Liver (tissue), 9 donors: ENCODE data around the gene DHRS2. TPM values are rescaled to one million over a fixed set of nuclear protein-coding genes. Genes with fewer than 3 reads are reported as not detected.

Source experiments
- DNase-seq: peaks from one replicate; pipeline ENCODE4 v3.0.0-alpha.2; 2017; ENCODE audit warnings: low spot score
- H3K27ac ChIP-seq, 2 donors: one replicate each; pipeline ENCODE4 v1.7.0; 2013; ENCODE audit warnings: inconsistent platforms in 2 of 2, low read length in 2 of 2, control low read depth in 1 of 2, low read depth in 1 of 2, mild to moderate bottlenecking in 1 of 2
- H3K27me3 ChIP-seq, 4 donors: one replicate each; pipeline versions ENCODE4 v1.6.1 to v1.7.0; 2013; ENCODE audit warnings: low read length in 3 of 4, inconsistent platforms in 1 of 4, mild to moderate bottlenecking in 1 of 4, moderate library complexity in 1 of 4; ENCODE audit not compliant: control insufficient read depth in 4 of 4, insufficient read depth in 4 of 4
- H3K36me3 ChIP-seq, 4 donors: one replicate each; pipeline versions ENCODE4 v1.6.1 to v1.7.0; 2013; ENCODE audit warnings: low read length in 3 of 4, mild to moderate bottlenecking in 3 of 4, low read depth in 1 of 4, moderate library complexity in 1 of 4; ENCODE audit not compliant: control insufficient read depth in 4 of 4, insufficient read depth in 3 of 4
- H3K4me1 ChIP-seq, 4 donors: one replicate each; pipeline versions ENCODE4 v1.6.1 to v1.7.0; 2013; ENCODE audit warnings: low read length in 3 of 4, mild to moderate bottlenecking in 3 of 4, moderate library complexity in 1 of 4; ENCODE audit not compliant: control insufficient read depth in 4 of 4, insufficient read depth in 4 of 4
- H3K4me3 ChIP-seq, 3 donors: one replicate each; pipeline versions ENCODE4 v1.6.1 to v1.7.0; 2013; ENCODE audit warnings: low read length in 3 of 3, control low read depth in 1 of 3, low read depth in 1 of 3, mild to moderate bottlenecking in 1 of 3
- H3K9ac ChIP-seq, 2 donors: one replicate each; pipeline ENCODE4 v1.7.0; 2013; ENCODE audit warnings: low read length in 2 of 2, mild to moderate bottlenecking in 2 of 2, moderate library complexity in 2 of 2, control low read depth in 1 of 2, low read depth in 1 of 2
- H3K9me3 ChIP-seq, 4 donors: one replicate each; pipeline versions ENCODE4 v1.6.1 to v1.7.0; 2013; ENCODE audit warnings: low read length in 3 of 4; ENCODE audit not compliant: control insufficient read depth in 4 of 4
- EGR1 ChIP-seq, 2 donors: IDR thresholded peaks; 2 replicates each; pipeline ENCODE4 v1.6.1; 2016 to 2018; ENCODE audit warnings: antibody characterized with exemption in 2 of 2, low read depth in 2 of 2
- FOXA1 ChIP-seq: IDR thresholded peaks from 2 replicates; pipeline ENCODE4 v1.6.1; 2016; ENCODE audit warnings: antibody characterized with exemption
- FOXA2 ChIP-seq: IDR thresholded peaks from 2 replicates; pipeline ENCODE4 v1.6.1; 2016; ENCODE audit warnings: antibody characterized with exemption
- GABPA ChIP-seq, 2 donors: IDR thresholded peaks in 1 of 2; conservative IDR thresholded peaks in 1 of 2; 2 replicates each; pipeline ENCODE4 v1.6.1; 2016; ENCODE audit warnings: antibody characterized with exemption in 2 of 2, mild to moderate bottlenecking in 1 of 2, moderate library complexity in 1 of 2
- HNF4A ChIP-seq, 2 donors: conservative IDR thresholded peaks; 2 replicates each; pipeline ENCODE4 v1.6.1; 2016; ENCODE audit warnings: antibody characterized with exemption in 2 of 2, mild to moderate bottlenecking in 2 of 2
- HNF4G ChIP-seq: IDR thresholded peaks from 2 replicates; pipeline ENCODE4 v1.6.1; 2016; ENCODE audit warnings: antibody characterized with exemption
- JUND ChIP-seq, 2 donors: IDR thresholded peaks; 2 replicates each; pipeline ENCODE4 v1.6.1; 2016; ENCODE audit warnings: antibody characterized with exemption in 2 of 2
- NR2F2 ChIP-seq: IDR thresholded peaks from 2 replicates; pipeline ENCODE4 v1.6.1; 2016; ENCODE audit warnings: antibody characterized with exemption
- RAD21 ChIP-seq, 2 donors: IDR thresholded peaks; 2 replicates each; pipeline ENCODE4 v1.6.1; 2016; ENCODE audit warnings: antibody characterized with exemption in 2 of 2, mild to moderate bottlenecking in 2 of 2
- RXRA ChIP-seq, 2 donors: IDR thresholded peaks; 2 replicates each; pipeline ENCODE4 v1.6.1; 2017 to 2018; ENCODE audit warnings: antibody characterized with exemption in 2 of 2, mild to moderate bottlenecking in 1 of 2
- SP1 ChIP-seq: IDR thresholded peaks from 2 replicates; pipeline ENCODE4 v1.6.1; 2018; ENCODE audit warnings: antibody characterized with exemption, mild to moderate bottlenecking
- TAF1 ChIP-seq: conservative IDR thresholded peaks from 2 replicates; pipeline ENCODE4 v1.6.1; 2016; ENCODE audit warnings: antibody characterized with exemption, mild to moderate bottlenecking
- WGBS: extraction: QIAGEN DNeasy Blood & Tissue Kit; methylation state at CpG from one replicate; pipeline ENCODE4 v1.1.7; 2013; 5-methylcytosine and 5-hydroxymethylcytosine counted together
- polyA plus RNA-seq, 2 donors: library from polyadenylated mRNA; stranded (reverse) in 1 of 2; unstranded in 1 of 2; fragments of 200-250 nt in 1 of 2; fragments of >200 nt in 1 of 2; fragmentation: Nextera tagmentation in 1 of 2; extraction: Ambion mirVana in 1 of 2; gene quantifications; one replicate each; pipeline versions ENCODE4 v1.2.1 to v1.2.3, GENCODE V29; 2013 to 2015
- total RNA-seq, 2 donors: library from RNA; depleted of rRNA; stranded (reverse); fragments of >200 nt; gene quantifications; one replicate each; pipeline ENCODE4 v1.2.3, GENCODE V29; 2014
- TF ChIP-seq, protein P1 (sequence below): IDR thresholded peaks from 2 replicates; pipeline ENCODE4 v1.6.1; 2016; ENCODE audit warnings: antibody characterized with exemption
- TF ChIP-seq, protein P2 (sequence below): IDR thresholded peaks from 2 replicates; pipeline ENCODE4 v1.6.1; 2016; ENCODE audit warnings: antibody characterized with exemption
- TF ChIP-seq, protein P3 (sequence below): fragments of 150-350 bp; IDR thresholded peaks from 2 replicates; pipeline ENCODE4 v1.5.1; 2017; ENCODE audit warnings: improper control_type of control experiment, low read depth, low read length; ENCODE audit not compliant: missing input control
- TF ChIP-seq, protein P4 (sequence below): IDR thresholded peaks from 2 replicates; pipeline ENCODE4 v1.6.1; 2016; ENCODE audit warnings: antibody characterized with exemption
- TF ChIP-seq, protein P5 (sequence below): IDR thresholded peaks from 2 replicates; pipeline ENCODE4 v1.6.1; 2016; ENCODE audit warnings: antibody characterized with exemption, mild to moderate bottlenecking
- donor health status: healthy.
- donor health status: healthy.
- donor health status: healthy.
- donor health status: healthy.
- donor health status: healthy.

The DHRS2 gene
- total and polyA plus RNA-seq, 4 donors, result 0.33 to 1.0 (median 0.62) TPM

DNA sequence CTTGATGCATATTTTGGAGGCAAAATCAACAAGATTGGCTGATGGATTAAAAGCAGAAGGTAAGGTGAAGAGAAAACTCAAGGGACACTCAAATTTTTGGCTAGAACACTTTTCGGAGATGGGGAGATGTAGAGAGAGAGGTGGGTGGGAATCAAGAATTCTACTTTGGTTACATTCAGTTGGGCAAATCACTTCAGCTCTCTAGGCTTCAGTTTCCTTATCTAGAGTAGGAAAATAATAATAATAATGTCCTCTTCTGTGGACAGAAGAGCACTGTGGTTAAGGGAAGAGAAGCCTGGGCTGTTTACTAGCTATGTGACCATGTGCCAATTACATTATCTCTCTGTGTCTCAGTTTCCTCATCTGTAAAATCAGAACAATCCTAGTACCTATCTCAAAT lies 23.4 kb upstream of the DHRS2 start:
- Histone ChIP-seq H3K27me3 (no peaks in the 10 kb centered on the region), H3K27ac (peak overlapping the region; percentile 76 to 87), H3K4me1 (peaks cover 17 to 59% (median 47%) of the 10 kb centered on the region in 4 donors), H3K36me3 (no peaks in the 10 kb centered on the region), H3K4me3 (no peak overlapping the region), H3K9me3 (no peaks in the 10 kb centered on the region), H3K9ac (peak overlapping the region in 1 of 2 donors; percentile 24)
- TF ChIP-seq FOXA1 (no peak), RXRA (IDR thresholded peaks at IDR 0.05) (no peak), TAF1 (no peak), SP1 (no peak), JUND (IDR thresholded peaks at IDR 0.05) (no peak), HNF4G (no peak), RAD21 (IDR thresholded peaks at IDR 0.05) (no peak), EGR1 (IDR thresholded peaks at IDR 0.05; ENCODE audit: low read depth in 2 of 2) (no peak), HNF4A (conservative IDR thresholded peaks at IDR 0.05) (no peak)
- TF ChIP-seq, protein P1, sequence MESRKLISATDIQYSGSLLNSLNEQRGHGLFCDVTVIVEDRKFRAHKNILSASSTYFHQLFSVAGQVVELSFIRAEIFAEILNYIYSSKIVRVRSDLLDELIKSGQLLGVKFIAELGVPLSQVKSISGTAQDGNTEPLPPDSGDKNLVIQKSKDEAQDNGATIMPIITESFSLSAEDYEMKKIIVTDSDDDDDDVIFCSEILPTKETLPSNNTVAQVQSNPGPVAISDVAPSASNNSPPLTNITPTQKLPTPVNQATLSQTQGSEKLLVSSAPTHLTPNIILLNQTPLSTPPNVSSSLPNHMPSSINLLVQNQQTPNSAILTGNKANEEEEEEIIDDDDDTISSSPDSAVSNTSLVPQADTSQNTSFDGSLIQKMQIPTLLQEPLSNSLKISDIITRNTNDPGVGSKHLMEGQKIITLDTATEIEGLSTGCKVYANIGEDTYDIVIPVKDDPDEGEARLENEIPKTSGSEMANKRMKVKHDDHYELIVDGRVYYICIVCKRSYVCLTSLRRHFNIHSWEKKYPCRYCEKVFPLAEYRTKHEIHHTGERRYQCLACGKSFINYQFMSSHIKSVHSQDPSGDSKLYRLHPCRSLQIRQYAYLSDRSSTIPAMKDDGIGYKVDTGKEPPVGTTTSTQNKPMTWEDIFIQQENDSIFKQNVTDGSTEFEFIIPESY, result no peak
- TF ChIP-seq, protein P2, sequence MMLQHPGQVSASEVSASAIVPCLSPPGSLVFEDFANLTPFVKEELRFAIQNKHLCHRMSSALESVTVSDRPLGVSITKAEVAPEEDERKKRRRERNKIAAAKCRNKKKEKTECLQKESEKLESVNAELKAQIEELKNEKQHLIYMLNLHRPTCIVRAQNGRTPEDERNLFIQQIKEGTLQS, result no peak
- TF ChIP-seq, protein P3, sequence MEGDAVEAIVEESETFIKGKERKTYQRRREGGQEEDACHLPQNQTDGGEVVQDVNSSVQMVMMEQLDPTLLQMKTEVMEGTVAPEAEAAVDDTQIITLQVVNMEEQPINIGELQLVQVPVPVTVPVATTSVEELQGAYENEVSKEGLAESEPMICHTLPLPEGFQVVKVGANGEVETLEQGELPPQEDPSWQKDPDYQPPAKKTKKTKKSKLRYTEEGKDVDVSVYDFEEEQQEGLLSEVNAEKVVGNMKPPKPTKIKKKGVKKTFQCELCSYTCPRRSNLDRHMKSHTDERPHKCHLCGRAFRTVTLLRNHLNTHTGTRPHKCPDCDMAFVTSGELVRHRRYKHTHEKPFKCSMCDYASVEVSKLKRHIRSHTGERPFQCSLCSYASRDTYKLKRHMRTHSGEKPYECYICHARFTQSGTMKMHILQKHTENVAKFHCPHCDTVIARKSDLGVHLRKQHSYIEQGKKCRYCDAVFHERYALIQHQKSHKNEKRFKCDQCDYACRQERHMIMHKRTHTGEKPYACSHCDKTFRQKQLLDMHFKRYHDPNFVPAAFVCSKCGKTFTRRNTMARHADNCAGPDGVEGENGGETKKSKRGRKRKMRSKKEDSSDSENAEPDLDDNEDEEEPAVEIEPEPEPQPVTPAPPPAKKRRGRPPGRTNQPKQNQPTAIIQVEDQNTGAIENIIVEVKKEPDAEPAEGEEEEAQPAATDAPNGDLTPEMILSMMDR, result no peak
- TF ChIP-seq, protein P4, sequence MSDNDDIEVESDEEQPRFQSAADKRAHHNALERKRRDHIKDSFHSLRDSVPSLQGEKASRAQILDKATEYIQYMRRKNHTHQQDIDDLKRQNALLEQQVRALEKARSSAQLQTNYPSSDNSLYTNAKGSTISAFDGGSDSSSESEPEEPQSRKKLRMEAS, result no peak
- WGBS, result 97% methylated on average over 1 of the region's 1 CpG
- DNase-seq, result no peak

DNA sequence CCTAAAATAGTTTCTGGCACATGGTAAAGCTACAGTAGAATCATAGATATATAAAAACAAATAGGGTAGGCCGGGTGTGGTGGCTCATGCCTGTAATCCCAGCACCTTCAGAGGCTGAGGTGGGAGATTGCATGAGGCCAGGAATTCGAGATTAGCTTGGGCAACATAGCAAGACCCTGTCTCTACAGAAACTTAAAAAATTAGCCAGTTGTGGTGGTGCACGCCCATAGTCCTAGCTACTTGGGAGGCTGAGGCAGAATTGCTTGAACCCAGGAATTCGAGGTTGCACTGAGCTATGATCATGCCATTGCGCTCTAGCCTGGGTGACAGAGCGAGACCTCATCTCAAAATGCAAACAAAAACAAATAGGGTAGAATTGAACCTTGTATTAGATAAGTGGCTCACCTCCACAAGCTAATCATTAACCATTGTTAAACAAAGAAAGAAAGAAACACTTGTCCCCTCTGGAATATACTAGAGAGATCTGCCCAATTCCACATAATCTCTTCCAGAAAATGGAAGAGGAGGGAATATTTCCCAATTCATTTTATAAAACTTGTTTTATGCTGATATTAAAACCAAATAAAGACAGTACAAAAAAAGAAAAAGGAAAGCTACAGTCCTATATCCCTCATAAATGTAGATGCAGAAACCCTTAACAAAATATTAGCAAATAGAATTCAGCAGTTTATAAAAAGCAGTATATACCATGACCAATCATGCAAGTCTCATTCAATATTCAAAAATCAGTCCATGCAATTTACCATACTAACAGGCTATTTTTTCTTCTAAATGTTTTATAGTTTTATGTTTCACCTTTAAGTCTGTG lies 22.7 kb upstream of the DHRS2 start:
- DNase-seq, result no peak
- peak; percentile 75 to 80 for TF ChIP-seq HNF4A (conservative IDR thresholded peaks at IDR 0.05)
- TF ChIP-seq, protein P3, result no peak
- TF ChIP-seq, protein P4, result peak; percentile 38
- peak; percentile 26 for TF ChIP-seq HNF4G
- TF ChIP-seq JUND (IDR thresholded peaks at IDR 0.05), result peak in 1 of 2 donors; percentile 66
- TF ChIP-seq RXRA (IDR thresholded peaks at IDR 0.05), result peak; percentile 51 to 73
- TF ChIP-seq, protein P2, result no peak
- TF ChIP-seq FOXA1, result peak; percentile 38
- TF ChIP-seq RAD21 (IDR thresholded peaks at IDR 0.05), result peak in 1 of 2 donors; percentile 18
- TF ChIP-seq NR2F2, result no peak
- TF ChIP-seq FOXA2, result peak; percentile 83
- TF ChIP-seq GABPA (IDR thresholded peaks at IDR 0.05 in 1 of 2, conservative IDR thresholded peaks at IDR 0.05 in 1 of 2), result peak in 1 of 2 donors; percentile 9
- TF ChIP-seq, protein P5, sequence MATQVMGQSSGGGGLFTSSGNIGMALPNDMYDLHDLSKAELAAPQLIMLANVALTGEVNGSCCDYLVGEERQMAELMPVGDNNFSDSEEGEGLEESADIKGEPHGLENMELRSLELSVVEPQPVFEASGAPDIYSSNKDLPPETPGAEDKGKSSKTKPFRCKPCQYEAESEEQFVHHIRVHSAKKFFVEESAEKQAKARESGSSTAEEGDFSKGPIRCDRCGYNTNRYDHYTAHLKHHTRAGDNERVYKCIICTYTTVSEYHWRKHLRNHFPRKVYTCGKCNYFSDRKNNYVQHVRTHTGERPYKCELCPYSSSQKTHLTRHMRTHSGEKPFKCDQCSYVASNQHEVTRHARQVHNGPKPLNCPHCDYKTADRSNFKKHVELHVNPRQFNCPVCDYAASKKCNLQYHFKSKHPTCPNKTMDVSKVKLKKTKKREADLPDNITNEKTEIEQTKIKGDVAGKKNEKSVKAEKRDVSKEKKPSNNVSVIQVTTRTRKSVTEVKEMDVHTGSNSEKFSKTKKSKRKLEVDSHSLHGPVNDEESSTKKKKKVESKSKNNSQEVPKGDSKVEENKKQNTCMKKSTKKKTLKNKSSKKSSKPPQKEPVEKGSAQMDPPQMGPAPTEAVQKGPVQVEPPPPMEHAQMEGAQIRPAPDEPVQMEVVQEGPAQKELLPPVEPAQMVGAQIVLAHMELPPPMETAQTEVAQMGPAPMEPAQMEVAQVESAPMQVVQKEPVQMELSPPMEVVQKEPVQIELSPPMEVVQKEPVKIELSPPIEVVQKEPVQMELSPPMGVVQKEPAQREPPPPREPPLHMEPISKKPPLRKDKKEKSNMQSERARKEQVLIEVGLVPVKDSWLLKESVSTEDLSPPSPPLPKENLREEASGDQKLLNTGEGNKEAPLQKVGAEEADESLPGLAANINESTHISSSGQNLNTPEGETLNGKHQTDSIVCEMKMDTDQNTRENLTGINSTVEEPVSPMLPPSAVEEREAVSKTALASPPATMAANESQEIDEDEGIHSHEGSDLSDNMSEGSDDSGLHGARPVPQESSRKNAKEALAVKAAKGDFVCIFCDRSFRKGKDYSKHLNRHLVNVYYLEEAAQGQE, result peak; percentile 71

More for the DNA sequence above, 22.7 kb upstream of the DHRS2 start:
- no peaks in the 10 kb centered on the region for H3K36me3 ChIP-seq
- H3K9me3 ChIP-seq, result no peaks in the 10 kb centered on the region
- 29% methylated on average over 6 of the region's 6 CpGs for WGBS
- H3K4me3 ChIP-seq, result no peak overlapping the region
- H3K27ac ChIP-seq, result peak overlapping the region; percentile 76 to 87
- H3K27me3 ChIP-seq, result no peaks in the 10 kb centered on the region
- H3K9ac ChIP-seq, result peak overlapping the region; percentile 32 to 62
- peaks cover 17 to 55% (median 44%) of the 10 kb centered on the region in 4 donors for H3K4me1 ChIP-seq
